IPS-18a (cell line): ENCODE data around the gene BLNK.

ENCODE experiments used
- H3K27ac ChIP-seq: one replicate; pipeline ENCODE4 v1.5.1; 2013; ENCODE audit warnings: low read length
- H3K27me3 ChIP-seq: one replicate; pipeline ENCODE4 v1.6.1; 2013; ENCODE audit warnings: mild to moderate bottlenecking, low read length; ENCODE audit not compliant: control insufficient read depth, insufficient read depth
- H3K36me3 ChIP-seq: one replicate; pipeline ENCODE4 v1.6.1; 2013; ENCODE audit warnings: low read depth, low read length; ENCODE audit not compliant: control insufficient read depth
- H3K4me1 ChIP-seq: one replicate; pipeline ENCODE4 v1.6.1; 2013; ENCODE audit warnings: low read depth, low read length; ENCODE audit not compliant: control insufficient read depth
- H3K4me3 ChIP-seq: one replicate; pipeline ENCODE4 v1.5.1; 2013; ENCODE audit warnings: low read length
- H3K9ac ChIP-seq: one replicate; pipeline ENCODE4 v1.6.1; 2013; ENCODE audit warnings: mild to moderate bottlenecking, low read length, moderate library complexity
- H3K9me3 ChIP-seq: one replicate; pipeline ENCODE4 v1.6.1; 2013; ENCODE audit warnings: low read depth, low read length; ENCODE audit not compliant: control insufficient read depth

Gene BLNK

GRCh38 chr10:96301616-96302015, 30.2 kb upstream of the BLNK start:
- Histone ChIP-seq H3K4me3 (no peak overlapping the region), H3K4me1 (no peaks in the 10 kb centered on the region), H3K27me3 (no peaks in the 10 kb centered on the region), H3K27ac (no peak overlapping the region), H3K9me3 (no peaks in the 10 kb centered on the region), H3K9ac (no peak overlapping the region), H3K36me3 (no peaks in the 10 kb centered on the region)

- no peaks in the 10 kb centered on the region for H3K4me1 ChIP-seq
- no peaks in the 10 kb centered on the region for H3K27me3 ChIP-seq
- no peak overlapping the region for H3K4me3 ChIP-seq
- H3K9me3 ChIP-seq = no peaks in the 10 kb centered on the region
- H3K27ac ChIP-seq = no peak overlapping the region
- no peaks in the 10 kb centered on the region for H3K36me3 ChIP-seq
- no peak overlapping the region for H3K9ac ChIP-seq
Measured at GRCh38 chr10:96299383-96299782, 28.0 kb upstream of the BLNK start.

GRCh38 chr10:96298362-96298761, 27.0 kb upstream of the BLNK start:
- Histone ChIP-seq H3K4me1 (no peaks in the 10 kb centered on the region), H3K27me3 (no peaks in the 10 kb centered on the region), H3K36me3 (no peaks in the 10 kb centered on the region), H3K4me3 (no peak overlapping the region), H3K9me3 (no peaks in the 10 kb centered on the region), H3K9ac (no peak overlapping the region), H3K27ac (no peak overlapping the region)

- Histone ChIP-seq H3K4me3 (no peak overlapping the region), H3K27me3 (no peaks in the 10 kb centered on the region), H3K9me3 (no peaks in the 10 kb centered on the region), H3K36me3 (no peaks in the 10 kb centered on the region), H3K4me1 (no peaks in the 10 kb centered on the region), H3K27ac (no peak overlapping the region), H3K9ac (no peak overlapping the region)
Measured at GRCh38 chr10:96297486-96297885, 26.1 kb upstream of the BLNK start.

GRCh38 chr10:96295475-96295874, 24.1 kb upstream of the BLNK start:
- Histone ChIP-seq H3K9me3 (no peaks in the 10 kb centered on the region), H3K36me3 (no peaks in the 10 kb centered on the region), H3K27me3 (no peaks in the 10 kb centered on the region), H3K9ac (no peak overlapping the region), H3K27ac (no peak overlapping the region), H3K4me3 (no peak overlapping the region), H3K4me1 (no peaks in the 10 kb centered on the region)

GRCh38 chr10:96292971-96293920, 21.9 kb upstream of the BLNK start:
- H3K9ac ChIP-seq = no peak overlapping the region
- H3K36me3 ChIP-seq = no peaks in the 10 kb centered on the region
- H3K4me1 ChIP-seq = peaks cover 2% of the 10 kb centered on the region
- H3K9me3 ChIP-seq = no peaks in the 10 kb centered on the region
- no peak overlapping the region for H3K27ac ChIP-seq
- H3K27me3 ChIP-seq = no peaks in the 10 kb centered on the region
- H3K4me3 ChIP-seq = no peak overlapping the region

GRCh38 chr10:96290368-96291133, 19.2 kb upstream of the BLNK start:
- Histone ChIP-seq H3K4me1 (peaks cover 4% of the 10 kb centered on the region), H3K4me3 (no peak overlapping the region), H3K9me3 (no peaks in the 10 kb centered on the region), H3K36me3 (no peaks in the 10 kb centered on the region), H3K27ac (no peak overlapping the region), H3K9ac (no peak overlapping the region), H3K27me3 (no peaks in the 10 kb centered on the region)

- Histone ChIP-seq H3K36me3 (no peaks in the 10 kb centered on the region), H3K4me1 (peaks cover 9% of the 10 kb centered on the region), H3K9me3 (no peaks in the 10 kb centered on the region), H3K27ac (no peak overlapping the region), H3K9ac (no peak overlapping the region), H3K4me3 (no peak overlapping the region), H3K27me3 (no peaks in the 10 kb centered on the region)
Measured at GRCh38 chr10:96289218-96289910, 18.0 kb upstream of the BLNK start.

- Histone ChIP-seq H3K9ac (no peak overlapping the region), H3K9me3 (no peaks in the 10 kb centered on the region)
Measured at GRCh38 chr10:96288151-96288621, 16.8 kb upstream of the BLNK start.

GRCh38 chr10:96287392-96288105, 16.2 kb upstream of the BLNK start:
- no peak overlapping the region for H3K27ac ChIP-seq
- H3K4me3 ChIP-seq = no peak overlapping the region

More at GRCh38 chr10:96288151-96288621, 16.8 kb upstream of the BLNK start:
- Histone ChIP-seq H3K27me3 (no peaks in the 10 kb centered on the region), H3K27ac (no peak overlapping the region), H3K36me3 (no peaks in the 10 kb centered on the region), H3K4me3 (no peak overlapping the region), H3K4me1 (peaks cover 9% of the 10 kb centered on the region)

GRCh38 chr10:96285331-96285752, 14.0 kb upstream of the BLNK start:
- H3K27ac ChIP-seq = no peak overlapping the region

More at GRCh38 chr10:96287392-96288105, 16.2 kb upstream of the BLNK start:
- Histone ChIP-seq H3K4me1 (peaks cover 9% of the 10 kb centered on the region), H3K9ac (no peak overlapping the region), H3K27me3 (no peaks in the 10 kb centered on the region), H3K9me3 (no peaks in the 10 kb centered on the region), H3K36me3 (no peaks in the 10 kb centered on the region)

More at GRCh38 chr10:96285331-96285752, 14.0 kb upstream of the BLNK start:
- no peaks in the 10 kb centered on the region for H3K36me3 ChIP-seq
- no peaks in the 10 kb centered on the region for H3K9me3 ChIP-seq
- no peak overlapping the region for H3K4me3 ChIP-seq
- peaks cover 9% of the 10 kb centered on the region for H3K4me1 ChIP-seq
- no peaks in the 10 kb centered on the region for H3K27me3 ChIP-seq
- no peak overlapping the region for H3K9ac ChIP-seq
